ENCODE results near the gene UBE2Q2.
"Not testable (repeated sequence)": the region's sequence is repeated elsewhere in the genome, so short reads cannot be mapped to it uniquely, and the experiment has no call there.

UBE2Q2 gene

GRCh38 chr15:75850708-75851107 is 7.5 kb downstream of the UBE2Q2 start:
- H3K4me3 ChIP-seq (ENCODE audit: low read depth, low read length), result no peak overlapping the region
- peaks cover 19% of the 10 kb centered on the region for H3K4me1 ChIP-seq (ENCODE audit: control insufficient read depth, insufficient read depth, low read length)
- no peaks in the 10 kb centered on the region for H3K27me3 ChIP-seq (ENCODE audit: control insufficient read depth, insufficient read depth, low read length)
- H3K36me3 ChIP-seq (ENCODE audit: control insufficient read depth, insufficient read depth, low read length), result no peaks in the 10 kb centered on the region
- no peaks in the 10 kb centered on the region for H3K9me3 ChIP-seq (ENCODE audit: control insufficient read depth, insufficient read depth, low read length)
- H3K9ac ChIP-seq (ENCODE audit: low read depth, low read length), result no peak overlapping the region

- peaks cover 19% of the 10 kb centered on the region for H3K4me1 ChIP-seq (ENCODE audit: control insufficient read depth, insufficient read depth, low read length)
- not testable (repeated sequence) for H3K27me3 ChIP-seq (ENCODE audit: control insufficient read depth, insufficient read depth, low read length); H3K9ac ChIP-seq (ENCODE audit: low read depth, low read length); H3K4me3 ChIP-seq (ENCODE audit: low read depth, low read length); H3K9me3 ChIP-seq (ENCODE audit: control insufficient read depth, insufficient read depth, low read length); H3K36me3 ChIP-seq (ENCODE audit: control insufficient read depth, insufficient read depth, low read length)
Observed at GRCh38 chr15:75851566-75851965, 8.3 kb downstream of the UBE2Q2 start.

DNA sequence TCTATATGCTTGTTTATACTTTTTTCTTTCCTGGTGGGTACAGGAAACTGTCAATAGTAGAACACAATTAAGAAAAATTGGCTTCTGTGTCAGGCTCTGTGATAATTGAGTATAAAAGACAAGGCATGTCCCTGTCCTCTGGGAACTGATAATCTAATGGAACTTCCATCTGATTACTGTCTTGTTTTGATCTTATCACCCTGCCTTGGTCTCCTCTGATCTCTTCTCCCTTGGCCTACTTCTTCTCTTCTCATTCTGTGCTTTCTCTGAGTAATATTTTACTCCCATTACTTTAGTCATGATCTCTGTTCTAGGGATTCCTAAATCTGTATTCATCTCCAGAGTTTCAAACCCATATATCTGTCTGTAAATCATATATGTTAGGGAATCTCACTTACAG is 14.6 kb downstream of the UBE2Q2 start:
- Histone ChIP-seq H3K27me3 (ENCODE audit: control insufficient read depth, insufficient read depth, low read length) (no peaks in the 10 kb centered on the region), H3K9ac (ENCODE audit: low read depth, low read length) (no peak overlapping the region), H3K4me3 (ENCODE audit: low read depth, low read length) (no peak overlapping the region), H3K4me1 (ENCODE audit: control insufficient read depth, insufficient read depth, low read length) (peaks cover 4% of the 10 kb centered on the region), H3K36me3 (ENCODE audit: control insufficient read depth, insufficient read depth, low read length) (no peaks in the 10 kb centered on the region), H3K9me3 (ENCODE audit: control insufficient read depth, insufficient read depth, low read length) (no peaks in the 10 kb centered on the region)

DNA sequence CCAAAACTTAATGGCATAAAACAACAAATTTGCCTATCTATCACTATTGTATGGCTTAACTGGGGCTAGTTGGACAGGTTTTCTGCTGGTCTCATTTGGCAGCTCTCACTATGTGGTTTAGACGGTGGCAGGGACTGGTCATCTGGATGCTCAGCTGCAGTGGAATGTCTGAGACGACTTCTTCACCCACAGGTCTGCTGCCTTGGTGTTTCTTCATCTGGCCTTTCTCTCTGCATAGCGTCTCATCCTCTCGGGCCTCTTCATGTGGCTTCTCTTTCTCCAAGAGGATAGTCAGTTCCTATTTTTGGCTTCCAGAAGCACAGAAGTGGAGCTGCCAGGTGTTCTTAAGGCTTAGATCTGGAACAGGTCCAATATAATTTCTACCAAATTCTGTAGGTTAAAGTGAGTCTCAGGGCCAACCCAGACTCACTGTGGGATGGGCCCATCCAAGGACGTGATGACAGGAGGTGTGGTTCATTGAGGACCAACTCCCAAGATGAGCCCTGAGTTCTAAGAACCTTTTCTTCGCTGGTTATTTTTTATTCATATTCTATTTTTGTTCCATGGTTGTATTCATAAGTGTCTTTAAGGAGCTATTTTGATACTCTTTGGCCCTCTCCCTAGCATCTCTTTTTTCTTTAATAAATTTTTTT is 18.6 kb downstream of the UBE2Q2 start:
- H3K9ac ChIP-seq (ENCODE audit: low read depth, low read length), result no peak overlapping the region
- H3K27me3 ChIP-seq (ENCODE audit: control insufficient read depth, insufficient read depth, low read length), result no peaks in the 10 kb centered on the region
- H3K4me1 ChIP-seq (ENCODE audit: control insufficient read depth, insufficient read depth, low read length), result peaks cover 8% of the 10 kb centered on the region
- H3K9me3 ChIP-seq (ENCODE audit: control insufficient read depth, insufficient read depth, low read length), result no peaks in the 10 kb centered on the region
- H3K4me3 ChIP-seq (ENCODE audit: low read depth, low read length), result no peak overlapping the region
- no peaks in the 10 kb centered on the region for H3K36me3 ChIP-seq (ENCODE audit: control insufficient read depth, insufficient read depth, low read length)

- Histone ChIP-seq H3K27me3 (ENCODE audit: control insufficient read depth, insufficient read depth, low read length) (no peaks in the 10 kb centered on the region), H3K4me3 (ENCODE audit: low read depth, low read length) (no peak overlapping the region), H3K9me3 (ENCODE audit: control insufficient read depth, insufficient read depth, low read length) (no peaks in the 10 kb centered on the region), H3K36me3 (ENCODE audit: control insufficient read depth, insufficient read depth, low read length) (no peaks in the 10 kb centered on the region), H3K4me1 (ENCODE audit: control insufficient read depth, insufficient read depth, low read length) (peaks cover 17% of the 10 kb centered on the region), H3K9ac (ENCODE audit: low read depth, low read length) (no peak overlapping the region)
Observed at GRCh38 chr15:75862796-75863195, 19.5 kb downstream of the UBE2Q2 start.

DNA sequence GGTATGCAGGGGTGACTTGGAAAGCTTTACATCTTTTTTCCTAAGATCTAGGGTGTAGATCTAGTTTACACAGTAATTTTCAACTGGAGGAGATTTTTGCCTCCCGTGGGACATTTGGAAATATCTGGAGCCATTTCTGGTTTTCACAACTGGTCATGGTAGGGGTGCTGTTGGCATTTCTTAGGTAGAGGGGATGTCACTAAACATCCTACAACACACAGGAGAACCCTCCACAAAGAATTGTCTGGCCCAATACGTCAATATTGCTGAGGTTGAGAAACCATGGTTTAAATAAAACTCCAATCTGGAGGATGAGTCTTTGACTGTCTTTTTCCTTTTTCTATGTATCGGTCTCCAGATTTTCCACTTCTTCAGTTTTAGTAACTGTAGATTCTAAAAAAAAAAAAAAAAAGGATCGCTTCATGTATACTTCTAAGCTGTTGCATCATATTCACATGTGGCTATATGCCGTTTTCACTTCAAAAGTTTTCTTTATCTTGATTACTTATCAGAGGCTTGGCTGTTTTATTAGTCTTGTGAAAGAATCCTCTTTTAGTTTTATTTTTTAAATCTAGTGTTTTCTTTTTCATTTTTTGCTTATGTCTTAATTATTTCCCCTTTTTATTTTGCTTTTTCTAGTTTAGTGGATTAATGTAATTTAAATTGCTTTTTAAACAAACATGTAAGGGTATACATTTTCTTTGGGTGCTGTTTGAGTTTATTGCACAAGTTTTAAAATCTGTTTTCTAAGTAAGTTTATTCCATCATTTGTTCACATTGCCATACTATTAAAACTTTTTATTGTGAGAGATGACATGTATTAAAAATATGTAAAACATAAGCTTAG is 21.2 kb downstream of the UBE2Q2 start:
- Histone ChIP-seq H3K36me3 (ENCODE audit: control insufficient read depth, insufficient read depth, low read length) (no peaks in the 10 kb centered on the region), H3K27me3 (ENCODE audit: control insufficient read depth, insufficient read depth, low read length) (no peaks in the 10 kb centered on the region), H3K9ac (ENCODE audit: low read depth, low read length) (no peak overlapping the region), H3K4me1 (ENCODE audit: control insufficient read depth, insufficient read depth, low read length) (peaks cover 29% of the 10 kb centered on the region), H3K9me3 (ENCODE audit: control insufficient read depth, insufficient read depth, low read length) (no peaks in the 10 kb centered on the region), H3K4me3 (ENCODE audit: low read depth, low read length) (no peak overlapping the region)

GRCh38 chr15:75866045-75866444 is 22.8 kb downstream of the UBE2Q2 start:
- H3K9me3 ChIP-seq (ENCODE audit: control insufficient read depth, insufficient read depth, low read length); H3K9ac ChIP-seq (ENCODE audit: low read depth, low read length); H3K36me3 ChIP-seq (ENCODE audit: control insufficient read depth, insufficient read depth, low read length); H3K4me3 ChIP-seq (ENCODE audit: low read depth, low read length); H3K27me3 ChIP-seq (ENCODE audit: control insufficient read depth, insufficient read depth, low read length): not testable (repeated sequence)
- peaks cover 40% of the 10 kb centered on the region for H3K4me1 ChIP-seq (ENCODE audit: control insufficient read depth, insufficient read depth, low read length)

GRCh38 chr15:75866916-75867315 is 23.7 kb downstream of the UBE2Q2 start:
- H3K9me3 ChIP-seq (ENCODE audit: control insufficient read depth, insufficient read depth, low read length), result no peaks in the 10 kb centered on the region
- H3K9ac ChIP-seq (ENCODE audit: low read depth, low read length), result no peak overlapping the region
- no peaks in the 10 kb centered on the region for H3K27me3 ChIP-seq (ENCODE audit: control insufficient read depth, insufficient read depth, low read length)
- peaks cover 44% of the 10 kb centered on the region for H3K4me1 ChIP-seq (ENCODE audit: control insufficient read depth, insufficient read depth, low read length)
- no peak overlapping the region for H3K4me3 ChIP-seq (ENCODE audit: low read depth, low read length)
- H3K36me3 ChIP-seq (ENCODE audit: control insufficient read depth, insufficient read depth, low read length), result no peaks in the 10 kb centered on the region

DNA sequence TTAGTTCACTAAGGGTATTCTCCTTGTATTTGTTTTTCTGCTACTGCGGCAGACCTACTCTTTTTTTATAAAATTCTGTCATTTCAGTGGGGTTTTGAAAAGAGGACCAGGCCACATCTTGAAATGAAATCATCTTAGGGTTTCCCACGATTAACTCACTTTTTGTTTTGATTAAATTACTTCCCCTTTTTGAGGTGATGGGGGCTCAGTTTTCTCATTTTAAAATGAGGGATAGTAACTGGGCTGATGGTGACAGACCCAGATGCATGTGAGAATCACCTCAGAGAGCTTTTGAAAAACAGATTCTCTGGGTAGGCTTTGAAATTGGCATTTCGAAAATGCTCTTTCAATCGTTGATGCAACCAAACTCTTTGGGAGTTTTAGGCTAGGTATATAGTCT is 24.2 kb downstream of the UBE2Q2 start:
- no peak overlapping the region for H3K9ac ChIP-seq (ENCODE audit: low read depth, low read length)

GRCh38 chr15:75868019-75868418 is 24.8 kb downstream of the UBE2Q2 start:
- peaks cover 55% of the 10 kb centered on the region for H3K4me1 ChIP-seq (ENCODE audit: control insufficient read depth, insufficient read depth, low read length)
- no peaks in the 10 kb centered on the region for H3K27me3 ChIP-seq (ENCODE audit: control insufficient read depth, insufficient read depth, low read length)
- no peaks in the 10 kb centered on the region for H3K9me3 ChIP-seq (ENCODE audit: control insufficient read depth, insufficient read depth, low read length)
- no peaks in the 10 kb centered on the region for H3K36me3 ChIP-seq (ENCODE audit: control insufficient read depth, insufficient read depth, low read length)
- H3K4me3 ChIP-seq (ENCODE audit: low read depth, low read length), result no peak overlapping the region
- H3K9ac ChIP-seq (ENCODE audit: low read depth, low read length), result no peak overlapping the region

More for the DNA sequence above, 24.2 kb downstream of the UBE2Q2 start:
- no peaks in the 10 kb centered on the region for H3K27me3 ChIP-seq (ENCODE audit: control insufficient read depth, insufficient read depth, low read length)
- H3K36me3 ChIP-seq (ENCODE audit: control insufficient read depth, insufficient read depth, low read length), result no peaks in the 10 kb centered on the region
- no peak overlapping the region for H3K4me3 ChIP-seq (ENCODE audit: low read depth, low read length)
- H3K9me3 ChIP-seq (ENCODE audit: control insufficient read depth, insufficient read depth, low read length), result no peaks in the 10 kb centered on the region
- H3K4me1 ChIP-seq (ENCODE audit: control insufficient read depth, insufficient read depth, low read length), result peaks cover 50% of the 10 kb centered on the region

DNA sequence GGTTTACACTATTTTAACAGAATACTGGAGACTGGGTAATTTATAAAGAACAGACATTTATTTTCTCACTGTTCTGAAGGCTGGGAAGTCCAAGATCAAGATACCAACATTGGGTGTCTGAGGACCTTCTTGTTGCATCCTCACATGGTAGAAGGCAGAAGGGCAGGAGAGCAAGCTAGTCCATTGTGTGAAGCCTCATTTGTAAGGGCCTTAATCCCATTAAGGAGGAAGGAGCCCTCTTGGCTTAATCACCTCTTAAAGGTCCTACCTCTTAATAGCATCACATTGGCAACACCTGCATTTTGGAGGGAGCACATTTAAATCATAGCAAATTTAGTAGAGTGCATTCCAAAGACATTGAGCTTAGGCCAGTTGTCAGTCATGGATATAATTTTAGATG is 26.2 kb downstream of the UBE2Q2 start:
- no peaks in the 10 kb centered on the region for H3K27me3 ChIP-seq (ENCODE audit: control insufficient read depth, insufficient read depth, low read length)
- H3K9ac ChIP-seq (ENCODE audit: low read depth, low read length), result no peak overlapping the region
- H3K9me3 ChIP-seq (ENCODE audit: control insufficient read depth, insufficient read depth, low read length), result no peaks in the 10 kb centered on the region
- H3K36me3 ChIP-seq (ENCODE audit: control insufficient read depth, insufficient read depth, low read length), result peaks cover 6% of the 10 kb centered on the region
- H3K4me3 ChIP-seq (ENCODE audit: low read depth, low read length), result no peak overlapping the region
- peaks cover 59% of the 10 kb centered on the region for H3K4me1 ChIP-seq (ENCODE audit: control insufficient read depth, insufficient read depth, low read length)

DNA sequence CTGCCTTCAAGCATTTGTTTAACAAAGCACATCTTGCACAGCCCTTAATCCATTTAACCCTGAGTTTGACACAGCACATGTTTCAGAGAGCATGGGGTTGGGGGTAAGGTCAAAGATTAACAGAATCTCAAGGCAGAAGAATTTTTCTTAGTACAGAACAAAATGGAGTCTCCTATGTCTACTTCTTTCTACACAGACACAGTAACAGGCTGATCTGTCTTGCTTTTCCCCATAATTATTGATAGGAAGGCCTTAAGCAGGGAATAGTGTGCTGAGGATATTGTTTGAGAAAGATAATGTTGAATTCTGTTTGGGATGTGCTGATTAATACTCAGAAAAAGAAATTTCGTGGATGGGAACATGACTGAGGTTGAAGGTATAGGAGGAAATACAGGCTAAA is 28.3 kb downstream of the UBE2Q2 start:
- H3K9me3 ChIP-seq (ENCODE audit: control insufficient read depth, insufficient read depth, low read length); H3K36me3 ChIP-seq (ENCODE audit: control insufficient read depth, insufficient read depth, low read length); H3K4me3 ChIP-seq (ENCODE audit: low read depth, low read length); H3K27me3 ChIP-seq (ENCODE audit: control insufficient read depth, insufficient read depth, low read length): not testable (repeated sequence)
- Histone ChIP-seq H3K4me1 (ENCODE audit: control insufficient read depth, insufficient read depth, low read length) (peaks cover 57% of the 10 kb centered on the region), H3K9ac (ENCODE audit: low read depth, low read length) (peak overlapping the region; percentile 2)

All from iPS-15b (cell line).